HepG2 (cell line): ENCODE data around the gene CDC42EP4. TPM values are rescaled to one million over a fixed set of nuclear protein-coding genes. Genes with fewer than 3 reads are reported as not detected.

ENCODE experiments used
- CENPBD1 ChIP-seq: sonication (generic); formaldehyde crosslinking; IDR thresholded peaks from 2 replicates; pipeline ENCODE4 v1.8.0; 2022; ENCODE audit warnings: missing genetic modification reagents, low read depth, mild to moderate bottlenecking, borderline replicate concordance
- FOXK2 ChIP-seq: fragments of 450-650 bp; IDR thresholded peaks from 2 replicates; pipeline ENCODE4 v1.6.1; 2016
- FOXM1 ChIP-seq: sonication (generic); formaldehyde crosslinking; IDR thresholded peaks from 2 replicates; pipeline ENCODE4 v1.5.0; 2020; ENCODE audit warnings: missing genetic modification reagents
- KAT8 ChIP-seq: IDR thresholded peaks from 2 replicates; pipeline ENCODE4 v1.6.1; 2016; ENCODE audit warnings: missing genetic modification reagents, missing compliant biosample characterization
- KIAA2018 ChIP-seq: sonication (generic); formaldehyde crosslinking; IDR thresholded peaks from 2 replicates; pipeline ENCODE4 v1.5.0; 2020; ENCODE audit warnings: mild to moderate bottlenecking, missing genetic modification reagents, borderline replicate concordance
- PRPF4 ChIP-seq: fragments of 200-400 bp; formaldehyde crosslinking; IDR thresholded peaks from 2 replicates; pipeline ENCODE4 v1.6.1; 2016; ENCODE audit warnings: low read length, low read depth; ENCODE audit not compliant: poor library complexity, severe bottlenecking
- SP2 ChIP-seq: sonication (generic); formaldehyde crosslinking; IDR thresholded peaks from 2 replicates; pipeline ENCODE4 v1.5.1; 2020; ENCODE audit warnings: mild to moderate bottlenecking, missing genetic modification reagents
- ZBTB4 ChIP-seq: sonication (generic); formaldehyde crosslinking; IDR thresholded peaks from 2 replicates; pipeline ENCODE4 v1.4.0; 2020; ENCODE audit warnings: missing genetic modification reagents, mild to moderate bottlenecking, borderline replicate concordance
- ZC3H13 ChIP-seq: sonication (generic); formaldehyde crosslinking; IDR thresholded peaks from 2 replicates; pipeline ENCODE4 v1.8.1; 2023; ENCODE audit warnings: mild to moderate bottlenecking, missing genetic modification reagents, moderate library complexity
- ZEB1 ChIP-seq: IDR thresholded peaks from 2 replicates; pipeline ENCODE4 v1.6.1; 2012; ENCODE audit warnings: mild to moderate bottlenecking, low read depth, inconsistent platforms; ENCODE audit not compliant: insufficient replicate concordance
- ZNF12 ChIP-seq: sonication (generic); formaldehyde crosslinking; IDR thresholded peaks from 2 replicates; pipeline ENCODE4 v1.5.0; 2020; ENCODE audit warnings: missing genetic modification reagents
- ZNF362 ChIP-seq: sonication (generic); formaldehyde crosslinking; IDR thresholded peaks from 2 replicates; pipeline ENCODE4 v1.4.0; 2020; ENCODE audit warnings: missing genetic modification reagents, mild to moderate bottlenecking, borderline replicate concordance
- ZNF430 ChIP-seq: sonication (generic); formaldehyde crosslinking; IDR thresholded peaks from 2 replicates; pipeline ENCODE4 v1.9.0; 2021; ENCODE audit warnings: mild to moderate bottlenecking, missing genetic modification reagents
- ZNF446 ChIP-seq: sonication (generic); formaldehyde crosslinking; IDR thresholded peaks from 2 replicates; pipeline ENCODE4 v1.5.0; 2020; ENCODE audit warnings: mild to moderate bottlenecking, missing genetic modification reagents
- ZNF549 ChIP-seq: sonication (generic); formaldehyde crosslinking; IDR thresholded peaks from 2 replicates; pipeline ENCODE4 v1.5.0; 2020; ENCODE audit warnings: missing genetic modification reagents
- ZNF775 ChIP-seq: sonication (generic); formaldehyde crosslinking; IDR thresholded peaks from 2 replicates; pipeline ENCODE4 v1.4.0; 2020; ENCODE audit warnings: missing genetic modification reagents, mild to moderate bottlenecking, moderate library complexity, borderline replicate concordance
- polyA plus RNA-seq, 8 experiments: library from polyadenylated mRNA; depleted of rRNA in 3 of 8; stranded (reverse) in 7 of 8; unstranded in 1 of 8; fragments of >200 nt; fragmentation: Illumina TruSeq in 4 of 8; extraction: Trizol in 4 of 8; gene quantifications; 2 replicates each; pipeline versions ENCODE4 v1.2.1 to v1.2.3, GENCODE V29; 2011 to 2016; ENCODE audit warnings: low read depth in 4 of 8, missing spikeins in 1 of 8, mixed read lengths in 1 of 8; ENCODE audit not compliant: insufficient read depth in 1 of 8
- total RNA-seq, 5 experiments: library from RNA; depleted of rRNA; stranded (reverse); fragments of >200 nt; fragmentation: Illumina TruSeq; extraction: Trizol; gene quantifications; 2 replicates each; pipeline ENCODE4 v1.2.3, GENCODE V29; 2016; ENCODE audit warnings: low read depth in 1 of 5

The CDC42EP4 gene
- total and polyA plus RNA-seq, 2 of the 13 experiments (the other 11 are each of a cell fraction or from before 2014, with no cell fraction given) = 19.0 to 54.0 TPM

- peak; percentile 85 for TF ChIP-seq ZBTB4 (CRISPR knock-in tag)
- TF ChIP-seq KAT8 = peak; percentile 76
- no peak for TF ChIP-seq SP2 (CRISPR knock-in tag)
- no peak for TF ChIP-seq ZNF446 (CRISPR knock-in tag)
- no peak for TF ChIP-seq FOXK2
- 0 out of 2 replicates have a peak, but pooled peaks have one; percentile 68 for TF ChIP-seq ZNF12 (CRISPR knock-in tag)
- TF ChIP-seq KIAA2018 (CRISPR knock-in tag) = no peak
- no peak for TF ChIP-seq ZNF549 (CRISPR knock-in tag)
- no peak for TF ChIP-seq CENPBD1 (CRISPR knock-in tag)
- no peak for TF ChIP-seq ZC3H13 (CRISPR knock-in tag)
- TF ChIP-seq ZEB1 = peak; percentile 79
- TF ChIP-seq FOXM1 = no peak
- TF ChIP-seq PRPF4 = no peak
- TF ChIP-seq ZNF775 (CRISPR knock-in tag) = 0 out of 2 replicates have a peak, but pooled peaks have one; percentile 23
- TF ChIP-seq ZNF362 (CRISPR knock-in tag) = peak; percentile 38; the same call in 1 of the 2 replicates
- peak; percentile 60 for TF ChIP-seq ZNF430 (CRISPR knock-in tag)
Measured at GRCh38 chr17:73308017-73308823, 3.6 kb downstream of the CDC42EP4 start (continued).
